OCI-LY3 (cell line): ENCODE data around the gene CELF2.

Experiments
- EZH2phosphoT487 ChIP-seq: fragments of 200-600 bp; shearing (Covaris generic); IDR thresholded peaks from 2 replicates; pipeline ENCODE4 v1.6.1; 2018; ENCODE audit warnings: antibody characterized with exemption, mixed run types, low read depth
- TF ChIP-seq, protein P1 (sequence below): fragments of 200-600, 300-600 bp; sonication (generic); IDR thresholded peaks from 2 replicates; pipeline ENCODE4 v1.5.1; 2014; ENCODE audit warnings: antibody characterized with exemption, low read length, low read depth

DNA sequence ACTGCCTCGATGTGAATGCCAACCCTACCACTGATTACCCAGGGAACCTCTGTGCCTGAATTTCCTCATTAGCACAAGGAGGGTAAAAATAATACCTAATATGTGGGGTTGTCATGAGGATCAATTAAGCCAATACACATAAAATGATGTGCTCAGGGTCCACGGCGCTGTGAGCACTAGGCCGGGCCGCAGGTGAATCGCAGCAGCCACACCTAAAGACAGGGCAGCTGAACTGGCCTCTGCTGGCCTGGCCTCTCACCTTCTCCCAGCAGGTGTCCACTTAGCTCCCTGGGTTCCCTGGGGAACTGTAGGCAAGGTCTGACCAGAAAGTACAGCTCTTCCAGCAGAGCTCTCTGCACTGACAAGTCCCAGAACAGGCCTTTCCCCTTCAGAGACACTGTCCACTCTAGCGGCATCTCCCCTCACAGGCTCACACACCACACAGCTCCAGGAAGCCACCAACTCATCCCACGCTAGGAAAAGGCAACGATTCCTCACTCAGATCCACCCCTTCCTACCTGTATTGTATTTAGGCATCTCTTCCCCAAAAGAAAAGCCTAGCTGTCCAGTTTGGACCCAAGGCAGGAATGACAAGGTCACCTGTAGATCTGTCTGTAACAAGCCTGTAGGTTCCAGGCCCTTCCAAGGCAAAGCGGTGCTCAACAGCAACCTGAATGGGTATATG, 320.6 kb downstream of the CELF2 start:
- TF ChIP-seq, protein P1, sequence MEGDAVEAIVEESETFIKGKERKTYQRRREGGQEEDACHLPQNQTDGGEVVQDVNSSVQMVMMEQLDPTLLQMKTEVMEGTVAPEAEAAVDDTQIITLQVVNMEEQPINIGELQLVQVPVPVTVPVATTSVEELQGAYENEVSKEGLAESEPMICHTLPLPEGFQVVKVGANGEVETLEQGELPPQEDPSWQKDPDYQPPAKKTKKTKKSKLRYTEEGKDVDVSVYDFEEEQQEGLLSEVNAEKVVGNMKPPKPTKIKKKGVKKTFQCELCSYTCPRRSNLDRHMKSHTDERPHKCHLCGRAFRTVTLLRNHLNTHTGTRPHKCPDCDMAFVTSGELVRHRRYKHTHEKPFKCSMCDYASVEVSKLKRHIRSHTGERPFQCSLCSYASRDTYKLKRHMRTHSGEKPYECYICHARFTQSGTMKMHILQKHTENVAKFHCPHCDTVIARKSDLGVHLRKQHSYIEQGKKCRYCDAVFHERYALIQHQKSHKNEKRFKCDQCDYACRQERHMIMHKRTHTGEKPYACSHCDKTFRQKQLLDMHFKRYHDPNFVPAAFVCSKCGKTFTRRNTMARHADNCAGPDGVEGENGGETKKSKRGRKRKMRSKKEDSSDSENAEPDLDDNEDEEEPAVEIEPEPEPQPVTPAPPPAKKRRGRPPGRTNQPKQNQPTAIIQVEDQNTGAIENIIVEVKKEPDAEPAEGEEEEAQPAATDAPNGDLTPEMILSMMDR: no peak
- no peak for TF ChIP-seq EZH2phosphoT487
